Motor neuron (in vitro differentiated cells): Measurements from ENCODE around the gene CHD9. TPM values are rescaled to one million over a fixed set of nuclear protein-coding genes. Genes with fewer than 3 reads are reported as not detected.

Source experiments
- ATAC-seq, 8 experiments: fragments of 200-7000 bp; cut with Tn5 transposase; replicated peaks in 6 of 8; 2 replicates each; pipeline ENCODE4 v1.8.0; 2021; ENCODE audit warnings: mild to moderate bottlenecking in 8 of 8, moderate library complexity in 8 of 8
- H3K27ac ChIP-seq, 2 donors: fragments of 250-450 bp; sonication (Bioruptor Pico); 2 replicates each; pipeline ENCODE4 v1.9.0; 2021; ENCODE audit warnings: antibody characterized with exemption in 2 of 2, mild to moderate bottlenecking in 2 of 2, moderate library complexity in 1 of 2
- H3K4me1 ChIP-seq, 2 donors: fragments of 250-450 bp; sonication (Bioruptor Pico); replicated peaks in 1 of 2; 2 replicates each; pipeline ENCODE4 v1.6.1; 2021; ENCODE audit warnings: antibody characterized with exemption in 2 of 2, mild to moderate bottlenecking in 2 of 2, moderate library complexity in 1 of 2
- H3K4me3 ChIP-seq, 5 donors: fragments of 250-450 bp; sonication (Bioruptor Pico); 2 replicates each; pipeline ENCODE4 v1.9.0; 2021; ENCODE audit warnings: antibody characterized with exemption in 5 of 5, mild to moderate bottlenecking in 5 of 5, moderate library complexity in 4 of 5
- WGBS, 10 experiments: fragments of 450-650 bp; shearing (Covaris generic); methylation state at CpG; one replicate each; pipeline ENCODE4 v1.0.0; 2022; 5-methylcytosine and 5-hydroxymethylcytosine counted together
- in situ Hi-C, 9 experiments: fragments of 400-800 bp; cut with MboI; loops; one replicate each; pipeline ENCODE4 v1.15.0; 2021; ENCODE audit warnings: low sequenced_read_pairs in 9 of 9, low pct_unique_long_range_greater_than_20kb in 2 of 9; ENCODE audit not compliant: unreplicated experiment in 9 of 9
- total RNA-seq, 8 experiments: library from RNA; unstranded; fragments of 300-600 nt; gene quantifications; 2 replicates each; pipeline versions ENCODE4 v1.2.3 to v1.2.4, GENCODE V29; 2022

Gene CHD9
- total RNA-seq, 8 experiments from 2014 or later, result 57.0 to 109 (median 65.7) TPM

DNA sequence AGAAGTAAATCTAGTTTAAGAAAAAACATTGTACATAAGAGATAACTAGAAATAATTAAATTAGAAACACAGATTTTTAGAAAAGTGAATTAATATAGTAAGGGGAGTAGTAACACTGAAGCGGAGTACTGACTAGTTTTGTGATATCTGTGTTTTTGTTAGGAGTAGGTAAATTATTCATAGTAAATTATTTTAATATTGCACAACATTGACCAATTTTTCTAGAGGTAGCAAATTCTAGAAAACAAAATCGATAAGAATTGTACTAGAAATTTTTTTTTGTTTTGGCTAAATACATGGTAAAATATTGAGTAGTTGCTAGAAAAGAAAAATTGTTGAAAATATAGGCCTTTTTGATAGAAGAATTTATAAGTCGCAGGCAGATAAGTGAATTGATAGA lies 156.5 kb downstream of the CHD9 start:
- in situ Hi-C loops, result loop anchor here in 1 of 9 experiments (25.0 kb wide), 1 partner anchor 149 kb away; the partner anchor contains the start of genes CHD9 and CHD9NB

DNA sequence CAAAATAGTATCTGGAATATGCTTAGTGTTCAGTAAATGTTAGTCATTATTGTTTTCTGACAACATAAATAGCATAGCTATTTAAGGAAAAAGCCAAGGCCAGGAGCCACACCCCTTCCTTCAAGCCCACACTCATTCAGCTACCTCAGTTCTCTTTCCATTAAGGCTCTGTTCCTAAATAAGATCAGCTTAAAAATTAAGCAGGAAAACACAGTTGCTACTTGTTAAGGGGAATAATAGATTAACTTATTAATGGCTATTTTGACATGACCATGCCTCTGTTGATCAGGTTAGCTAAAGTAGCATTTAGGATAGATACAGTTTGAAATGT lies 158.1 kb downstream of the CHD9 start:
- peaks cover 2 to 40% of the 10 kb centered on the region in 2 donors for H3K4me1 ChIP-seq
- peak in 2 of 8 experiments; percentile 45 to 51 for ATAC-seq
- in situ Hi-C loops, result loop anchor here in 1 of 9 experiments (25.0 kb wide), 1 partner anchor 151 kb away; the partner anchor contains the start of genes CHD9 and CHD9NB
- H3K4me3 ChIP-seq, result no peak overlapping the region
- no peak overlapping the region for H3K27ac ChIP-seq

More for the DNA sequence above, 156.5 kb downstream of the CHD9 start:
- 52 to 84% (median 79%) methylated on average over 2 to 3 of the region's 3 CpGs for WGBS, 10 experiments
- no peak for ATAC-seq
- H3K27ac ChIP-seq, result no peak overlapping the region
- H3K4me1 ChIP-seq, result peaks cover 2 to 43% of the 10 kb centered on the region in 2 donors
- peak overlapping the region; percentile 50 to 76 (median 55) for H3K4me3 ChIP-seq

DNA sequence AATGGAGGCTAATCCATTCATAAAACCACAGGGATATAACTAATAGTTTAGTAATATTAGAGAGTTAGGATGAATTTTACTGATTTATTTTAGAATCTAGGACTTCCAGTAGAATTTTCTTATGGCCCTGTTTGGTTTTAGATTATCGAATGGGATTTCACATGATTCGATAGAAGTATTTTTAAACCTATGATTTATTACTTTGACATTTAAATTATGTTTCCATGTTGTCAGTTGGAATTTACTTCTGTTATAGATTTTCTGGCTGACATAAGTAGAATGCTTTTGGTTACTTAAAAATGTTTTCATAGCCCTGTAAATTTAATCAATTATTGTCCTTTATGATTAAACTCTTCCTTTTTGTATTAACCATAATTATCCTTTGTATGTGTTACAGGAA lies 158.8 kb downstream of the CHD9 start:
- H3K27ac ChIP-seq, result no peak overlapping the region
- no peak overlapping the region for H3K4me3 ChIP-seq
- in situ Hi-C loops, result loop anchor here in 1 of 9 experiments (25.0 kb wide), 1 partner anchor 151 kb away; the partner anchor contains the start of genes CHD9 and CHD9NB
- 27 to 100% (median 94%) methylated on average over 2 of the region's 2 CpGs; no CpG with 5 or more reads in 1 of the 10 experiments for WGBS, 10 experiments
- peaks cover 9 to 45% of the 10 kb centered on the region in 2 donors for H3K4me1 ChIP-seq
- ATAC-seq, result no peak

DNA sequence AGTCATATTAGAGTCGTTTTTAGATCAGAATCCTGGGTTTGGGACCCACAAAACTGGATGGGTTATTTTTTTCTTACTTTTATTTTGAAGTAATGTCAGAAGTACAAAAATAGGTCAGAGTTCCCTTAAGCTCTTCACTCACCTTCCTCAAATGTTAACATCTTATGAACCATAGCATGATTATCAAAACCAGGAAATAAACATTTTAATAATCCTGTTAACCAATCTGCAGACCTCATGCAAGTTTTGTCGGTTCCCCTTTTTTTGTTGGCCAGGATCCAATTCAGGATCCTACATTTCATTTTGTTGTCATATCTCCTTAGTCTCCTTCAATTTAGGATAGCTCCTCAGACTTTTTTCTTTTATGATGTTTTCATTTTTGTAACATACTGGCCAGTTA lies 162.0 kb downstream of the CHD9 start:
- ATAC-seq, result no peak
- Histone ChIP-seq H3K4me3 (no peak overlapping the region), H3K4me1 (peaks cover 16 to 42% of the 10 kb centered on the region in 2 donors), H3K27ac (no peak overlapping the region)
- in situ Hi-C loops, result loop anchor here in 1 of 9 experiments (25.0 kb wide), 1 partner anchor 154 kb away; the partner anchor contains the start of genes CHD9 and CHD9NB
- 15 to 100% (median 78%) methylated on average over 1 to 2 of the region's 2 CpGs for WGBS, 10 experiments

DNA sequence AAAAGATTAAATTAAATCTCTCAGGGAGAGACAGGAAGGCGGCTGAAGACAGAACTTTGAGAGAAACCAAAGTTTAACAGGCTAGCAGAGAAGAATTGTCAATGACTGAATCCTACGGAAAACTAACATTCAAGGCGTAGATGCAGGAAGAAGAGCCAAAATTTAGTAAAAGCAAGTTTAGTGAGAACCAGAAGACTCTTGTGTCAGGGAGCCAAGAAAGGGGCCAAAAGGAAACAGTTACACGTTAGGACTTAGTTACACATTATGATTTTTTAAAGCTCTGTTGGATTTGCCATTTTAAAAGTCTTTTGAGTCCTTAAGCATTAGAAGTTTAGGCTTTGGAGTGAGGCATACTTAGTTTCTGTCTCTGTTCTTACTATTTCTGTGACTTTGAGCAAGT lies 164.6 kb downstream of the CHD9 start:
- no peak overlapping the region for H3K27ac ChIP-seq
- H3K4me1 ChIP-seq, result peaks cover 14 to 23% of the 10 kb centered on the region in 2 donors
- 19 to 100% (median 88%) methylated on average over 2 to 4 of the region's 4 CpGs; no CpG with 5 or more reads in 1 of the 10 experiments for WGBS, 10 experiments
- in situ Hi-C loops, result loop anchor here in 1 of 9 experiments (25.0 kb wide), 1 partner anchor 157 kb away; the partner anchor contains the start of genes CHD9 and CHD9NB
- H3K4me3 ChIP-seq, result no peak overlapping the region
- peak in 2 of 8 experiments; percentile 8 to 17 for ATAC-seq

DNA sequence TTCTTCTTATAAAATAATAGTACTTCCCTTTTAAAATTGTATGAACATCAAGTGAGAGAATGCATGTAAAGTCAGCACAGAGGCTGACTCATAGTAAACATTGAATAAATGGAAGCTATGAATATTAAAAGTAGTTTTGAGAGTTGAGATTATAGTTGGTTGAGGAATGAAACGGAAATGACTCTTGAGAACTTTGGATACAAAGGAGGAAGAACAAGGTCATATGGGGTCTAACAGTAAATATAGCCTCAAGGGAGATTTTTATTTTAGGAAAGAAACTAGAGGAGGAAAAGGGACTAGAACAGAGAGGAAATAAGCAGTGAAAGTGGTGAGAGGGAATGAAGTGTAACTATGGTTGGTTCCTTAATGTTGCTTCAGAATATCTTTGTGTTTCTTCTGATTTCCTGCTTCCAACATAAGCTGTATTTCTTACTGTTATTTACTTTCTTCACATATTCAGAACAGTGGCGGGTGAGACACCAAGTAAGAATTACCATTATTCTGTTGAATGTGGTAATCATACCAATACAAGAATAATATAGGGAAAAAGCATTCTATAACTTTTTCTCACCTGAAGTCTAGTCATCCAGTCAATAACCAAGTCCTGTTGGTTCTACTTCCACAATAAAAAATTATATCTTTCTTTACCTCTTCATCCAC lies 165.1 kb downstream of the CHD9 start:
- 0 to 100% (median 54%) methylated on average over 1 to 2 of the region's 2 CpGs for WGBS, 10 experiments
- ATAC-seq, result peak in 3 of 8 experiments; percentile 87 to 92 (median 89)
- in situ Hi-C loops, result loop anchor here in 1 of 9 experiments (25.0 kb wide), 1 partner anchor 158 kb away; the partner anchor contains the start of genes CHD9 and CHD9NB
- H3K4me1 ChIP-seq, result peaks cover 14 to 22% of the 10 kb centered on the region in 2 donors
- no peak overlapping the region for H3K4me3 ChIP-seq
- no peak overlapping the region for H3K27ac ChIP-seq

DNA sequence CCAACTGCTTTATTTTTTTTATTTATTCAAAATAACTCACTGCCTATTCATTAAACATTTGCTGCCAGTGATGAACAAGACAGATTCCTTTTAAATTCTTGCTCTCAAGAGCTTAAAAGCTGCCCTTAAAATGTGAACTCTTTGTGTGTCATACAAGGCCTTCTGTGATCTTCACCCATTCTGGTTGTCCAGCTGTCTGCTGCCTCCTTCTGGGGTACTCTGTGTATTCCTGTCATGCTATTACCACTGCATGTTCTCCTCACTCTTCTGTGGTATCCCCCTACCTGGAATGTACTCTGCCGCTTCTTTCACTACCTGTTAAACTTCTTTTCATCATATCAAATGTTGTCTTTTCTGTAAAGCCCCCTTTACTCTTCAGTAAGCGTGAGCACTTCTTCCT lies 165.8 kb downstream of the CHD9 start:
- WGBS, 10 experiments, result 95 to 100% (median 100%) methylated on average over 1 to 2 of the region's 2 CpGs; no CpG with 5 or more reads in 1 of the 10 experiments
- H3K4me3 ChIP-seq, result no peak overlapping the region
- H3K4me1 ChIP-seq, result peaks cover 14 to 15% of the 10 kb centered on the region in 2 donors
- no peak overlapping the region for H3K27ac ChIP-seq
- ATAC-seq, result peak in 4 of 8 experiments; percentile 22 to 39 (median 33)
- in situ Hi-C loops, result loop anchor here in 1 of 9 experiments (25.0 kb wide), 1 partner anchor 158 kb away; the partner anchor contains the start of genes CHD9 and CHD9NB

DNA sequence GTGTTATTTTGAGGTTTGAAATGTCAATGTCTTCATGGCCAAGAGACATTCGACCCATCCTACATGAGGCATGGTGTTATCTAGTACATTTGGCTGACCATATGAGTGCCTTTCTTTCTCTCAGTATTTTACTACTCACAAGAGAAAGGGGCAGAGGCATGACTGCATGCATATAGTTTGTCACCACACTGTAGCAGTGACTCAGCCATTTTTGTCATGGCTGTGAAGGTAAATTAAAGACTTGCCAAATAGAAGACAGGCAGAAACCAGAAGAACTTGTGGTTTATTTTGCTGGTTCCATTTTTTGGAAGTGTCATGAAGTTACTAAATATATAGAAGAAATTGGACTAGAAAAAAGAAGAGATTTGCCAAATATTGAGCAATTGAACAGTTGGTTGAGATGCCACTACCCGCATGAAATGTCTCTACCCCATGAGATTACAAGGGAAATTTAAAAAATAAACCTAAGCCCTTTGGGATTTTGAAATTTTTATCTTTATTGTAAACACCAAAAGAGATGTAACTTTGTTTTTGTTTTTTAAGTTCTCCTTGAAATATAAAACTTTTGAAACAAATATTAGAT lies 170.3 kb downstream of the CHD9 start:
- in situ Hi-C loops, result loop anchor here in 1 of 9 experiments (25.0 kb wide), 1 partner anchor 163 kb away; the partner anchor contains the start of genes CHD9 and CHD9NB
- H3K4me1 ChIP-seq, result peaks cover 0 to 3% of the 10 kb centered on the region in 2 donors
- WGBS, 10 experiments, result 62 to 100% (median 95%) methylated on average over 1 to 2 of the region's 2 CpGs
- no peak overlapping the region for H3K27ac ChIP-seq
- H3K4me3 ChIP-seq, result no peak overlapping the region
- peak in 7 of 8 experiments; percentile 49 to 80 (median 54) for ATAC-seq

DNA sequence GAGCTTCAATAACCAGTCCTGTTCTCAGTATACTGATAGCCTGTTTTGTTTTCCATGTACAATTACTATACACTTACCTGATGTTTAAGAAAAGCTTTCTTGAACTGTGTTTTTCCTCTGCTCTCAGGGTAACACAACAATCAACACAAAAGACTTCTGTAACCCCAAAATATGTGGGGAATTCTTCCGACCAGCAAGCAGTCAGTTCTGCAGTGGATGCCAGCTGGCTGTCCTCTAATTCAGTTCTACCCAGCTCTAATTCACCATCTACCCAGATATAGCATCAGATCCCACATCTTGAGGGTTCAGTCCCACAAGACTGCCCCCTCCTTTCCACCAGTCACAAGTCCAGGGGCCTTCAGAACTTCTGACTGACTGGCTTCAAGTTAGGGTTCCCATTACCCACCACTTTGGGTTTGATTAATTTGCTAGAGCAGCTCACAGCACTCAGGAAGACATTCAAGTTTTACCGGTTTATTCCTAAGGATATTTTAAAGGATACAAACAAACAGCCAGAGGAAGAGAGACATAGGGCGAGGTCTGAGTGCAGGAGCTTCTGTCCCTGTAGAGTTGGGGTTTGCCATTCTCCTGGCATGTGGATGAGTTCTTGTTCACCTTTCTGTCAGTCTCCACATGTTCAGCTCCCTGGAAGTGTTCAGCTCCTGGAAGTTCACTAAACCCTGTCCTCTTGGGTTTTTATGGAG lies 178.2 kb downstream of the CHD9 start:
- H3K27ac ChIP-seq, result no peak overlapping the region
- ATAC-seq, result no peak
- H3K4me3 ChIP-seq, result no peak overlapping the region
- no peaks in the 10 kb centered on the region for H3K4me1 ChIP-seq
- in situ Hi-C loops, result no loop called here
- WGBS, 10 experiments, result 100% methylated on average over 1 to 3 of the region's 3 CpGs; no CpG with 5 or more reads in 4 of the 10 experiments

DNA sequence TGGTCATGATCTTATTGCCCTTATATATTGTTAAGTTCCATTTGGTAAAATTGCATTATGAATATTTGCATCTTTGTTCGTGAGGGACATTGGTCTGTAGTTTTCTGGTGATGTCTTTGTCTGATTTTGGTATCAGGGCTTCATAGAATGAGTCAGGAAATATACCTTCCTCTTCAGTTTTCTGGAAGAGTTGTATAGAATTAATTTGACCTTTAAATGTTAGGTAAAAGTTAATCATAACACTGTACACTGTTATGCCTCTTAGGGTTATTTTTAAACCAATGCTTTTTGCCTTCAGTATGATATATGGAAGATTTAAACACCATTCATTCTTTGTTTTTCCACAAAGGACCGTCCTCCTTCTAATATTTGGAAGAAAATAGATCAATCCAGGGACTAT lies 180.0 kb downstream of the CHD9 start:
- in situ Hi-C loops, result no loop called here
- Histone ChIP-seq H3K4me1 (no peaks in the 10 kb centered on the region), H3K4me3 (no peak overlapping the region), H3K27ac (no peak overlapping the region)
- no peak for ATAC-seq
- WGBS, 10 experiments, result 69 to 100% (median 98%) methylated on average over 1 to 2 of the region's 2 CpGs; no CpG with 5 or more reads in 2 of the 10 experiments

DNA sequence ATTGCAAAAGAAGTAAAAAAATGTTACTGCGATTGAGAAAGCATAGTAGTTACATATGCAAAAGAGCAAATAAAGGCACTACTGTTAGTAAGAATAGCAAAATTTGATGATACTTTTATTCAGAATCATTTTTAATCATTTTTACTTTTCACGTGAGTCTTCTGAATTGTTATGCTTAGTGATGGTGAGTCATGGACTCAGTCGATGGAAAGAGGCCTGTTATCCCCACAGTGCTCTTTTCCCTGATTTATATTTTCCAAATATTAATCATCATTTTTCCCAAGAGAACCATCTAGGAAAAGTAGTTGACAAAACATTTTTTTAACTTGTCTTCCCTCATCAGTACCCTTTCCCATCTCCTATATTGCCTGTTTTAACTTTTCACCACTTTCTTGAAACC lies 181.1 kb downstream of the CHD9 start:
- in situ Hi-C loops, result no loop called here

DNA sequence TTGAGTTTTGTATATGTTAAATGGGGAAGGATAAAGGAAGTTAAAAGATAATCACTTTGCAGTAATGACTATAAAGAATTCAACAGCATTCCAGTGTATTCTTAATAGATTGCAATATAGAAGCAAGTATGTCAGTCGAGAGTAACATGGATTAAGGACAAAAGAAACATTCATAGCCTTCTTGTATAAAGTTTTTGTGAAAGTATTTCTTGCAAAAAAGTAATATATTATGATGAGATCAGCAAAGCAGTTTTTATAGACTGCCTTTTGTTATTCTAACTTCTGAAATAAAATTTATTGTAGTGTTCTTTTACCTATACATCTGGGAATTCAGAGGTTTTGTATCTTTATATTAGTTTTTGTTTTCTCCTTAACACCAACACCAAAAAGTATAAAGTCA lies 194.5 kb downstream of the CHD9 start:
- WGBS, 10 experiments, result 78 to 100% (median 100%) methylated on average over 1 of the region's 1 CpG; no CpG with 5 or more reads in 2 of the 10 experiments
- no peak overlapping the region for H3K4me3 ChIP-seq
- H3K27ac ChIP-seq, result no peak overlapping the region
- ATAC-seq, result no peak
- in situ Hi-C loops, result no loop called here
- H3K4me1 ChIP-seq, result no peaks in the 10 kb centered on the region

More for the DNA sequence above, 181.1 kb downstream of the CHD9 start:
- Histone ChIP-seq H3K27ac (no peak overlapping the region), H3K4me3 (no peak overlapping the region), H3K4me1 (no peaks in the 10 kb centered on the region)
- 44 to 95% (median 79%) methylated on average over 2 to 3 of the region's 3 CpGs for WGBS, 10 experiments
- no peak for ATAC-seq

DNA sequence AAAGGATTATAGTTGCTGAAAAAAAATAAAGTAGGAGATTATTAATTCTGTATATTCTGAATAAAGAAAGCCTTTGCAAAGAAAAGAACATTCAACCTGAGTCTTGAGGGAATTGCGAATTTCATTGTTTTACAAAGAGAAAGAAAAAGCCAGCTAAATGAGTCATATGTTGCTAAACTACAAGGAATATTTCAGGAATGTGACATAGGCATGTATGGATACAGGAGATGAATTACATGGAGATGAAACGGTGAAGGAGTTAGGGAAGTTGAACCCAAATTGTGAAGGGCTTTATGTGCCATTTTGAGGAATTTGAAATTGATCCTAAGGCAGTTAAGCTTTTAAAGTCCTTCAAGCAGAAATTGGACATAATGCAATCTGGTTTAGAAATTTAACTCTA lies 202.2 kb downstream of the CHD9 start:
- no peak overlapping the region for H3K4me3 ChIP-seq
- ATAC-seq, result peak in 3 of 8 experiments; percentile 23 to 53 (median 29)
- 25 to 92% (median 75%) methylated on average over 2 of the region's 2 CpGs for WGBS, 10 experiments
- no peaks in the 10 kb centered on the region for H3K4me1 ChIP-seq
- no peak overlapping the region for H3K27ac ChIP-seq
- in situ Hi-C loops, result no loop called here
